Measurements from ENCODE around the gene RAB30. TPM values are rescaled to one million over a fixed set of nuclear protein-coding genes. Genes with fewer than 3 reads are reported as not detected.
A peak's percentile ranks its signal among the peaks of the same experiment; 100 is the strongest.

RAB30 gene
- total RNA-seq, 1 experiment from 2014 or later = 6.0 TPM

DNA sequence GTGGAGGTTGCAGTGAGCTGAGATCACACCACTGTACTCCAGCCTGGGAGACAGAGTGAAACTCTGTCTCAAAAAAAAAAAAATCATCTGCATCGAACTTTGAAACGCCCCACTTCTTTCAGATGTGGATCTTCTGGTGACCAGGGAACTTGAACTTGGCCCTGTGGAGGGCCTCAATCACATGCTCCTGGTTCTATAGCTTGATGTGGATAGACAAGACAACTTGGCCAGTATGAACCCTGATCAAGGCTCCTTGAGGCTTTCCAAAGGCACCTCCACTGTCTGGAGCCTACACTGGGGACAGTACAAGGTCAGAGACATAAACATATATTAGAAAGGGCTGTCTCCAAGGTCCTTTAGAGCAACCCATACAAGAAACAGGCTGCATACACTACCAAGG, 30.6 kb downstream of the RAB30 start:
- no peak for DNase-seq (ENCODE audit: low read depth)

DNA sequence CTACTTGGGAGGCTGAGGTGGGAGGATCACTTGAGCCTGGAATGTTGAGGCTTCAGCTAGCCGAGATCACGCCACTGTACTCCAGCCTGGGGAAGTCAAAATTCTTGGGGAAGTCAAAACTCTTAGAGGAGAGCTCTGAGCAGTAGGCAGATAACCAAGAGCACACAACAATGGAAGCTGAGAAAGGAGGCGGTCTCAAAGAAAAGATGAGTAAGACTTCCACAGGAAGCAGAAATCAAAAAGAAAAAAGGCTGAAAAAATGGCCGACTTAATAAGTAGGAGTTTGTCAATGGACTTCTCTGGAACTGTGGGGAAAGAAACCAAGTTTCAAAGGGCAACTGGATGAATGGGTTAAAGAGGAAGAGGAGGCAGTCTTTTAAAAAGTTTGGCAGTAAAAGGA, 32.1 kb downstream of the RAB30 start:
- DNase-seq (ENCODE audit: low read depth) = no peak

DNA sequence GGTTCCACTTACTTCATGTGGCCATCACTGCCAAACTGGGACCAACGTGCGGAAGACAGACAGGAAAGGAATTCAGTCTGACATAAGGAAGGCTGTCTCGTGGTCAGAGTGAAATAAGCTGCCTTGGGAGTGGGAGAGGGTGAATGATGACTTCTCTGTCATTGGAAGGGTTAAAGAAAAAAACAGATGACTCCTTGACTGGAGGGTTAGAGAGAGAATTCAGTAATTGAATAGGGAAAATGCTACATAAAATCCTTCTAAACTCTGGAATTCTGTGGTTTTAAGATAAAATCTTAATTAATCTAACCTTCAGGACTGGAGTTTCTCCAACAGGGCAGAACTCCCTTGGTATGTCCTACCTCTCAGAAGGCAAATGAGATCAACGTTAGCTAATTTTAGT, 33.8 kb downstream of the RAB30 start:
- no peak for DNase-seq (ENCODE audit: low read depth)

DNA sequence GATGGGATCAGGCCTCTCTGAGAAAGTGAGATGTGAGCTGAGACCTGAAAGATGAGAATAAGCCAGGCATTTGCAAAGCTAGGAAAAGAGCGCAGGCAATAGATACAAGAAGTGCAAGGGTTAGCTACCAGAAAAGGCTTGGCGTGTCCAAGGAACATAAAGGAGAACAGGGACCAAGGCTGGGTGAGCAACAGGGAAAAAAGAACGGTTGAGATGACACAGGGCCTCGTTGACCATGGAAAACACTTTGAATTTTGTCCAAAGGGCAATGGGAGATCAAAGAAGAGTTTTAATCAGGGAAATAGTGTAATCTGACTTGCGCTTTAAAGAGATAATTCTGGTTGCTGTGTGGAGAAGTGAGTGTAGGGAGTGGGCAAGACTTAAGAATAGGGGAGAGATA, 35.0 kb downstream of the RAB30 start:
- DNase-seq (ENCODE audit: low read depth) = no peak

DNA sequence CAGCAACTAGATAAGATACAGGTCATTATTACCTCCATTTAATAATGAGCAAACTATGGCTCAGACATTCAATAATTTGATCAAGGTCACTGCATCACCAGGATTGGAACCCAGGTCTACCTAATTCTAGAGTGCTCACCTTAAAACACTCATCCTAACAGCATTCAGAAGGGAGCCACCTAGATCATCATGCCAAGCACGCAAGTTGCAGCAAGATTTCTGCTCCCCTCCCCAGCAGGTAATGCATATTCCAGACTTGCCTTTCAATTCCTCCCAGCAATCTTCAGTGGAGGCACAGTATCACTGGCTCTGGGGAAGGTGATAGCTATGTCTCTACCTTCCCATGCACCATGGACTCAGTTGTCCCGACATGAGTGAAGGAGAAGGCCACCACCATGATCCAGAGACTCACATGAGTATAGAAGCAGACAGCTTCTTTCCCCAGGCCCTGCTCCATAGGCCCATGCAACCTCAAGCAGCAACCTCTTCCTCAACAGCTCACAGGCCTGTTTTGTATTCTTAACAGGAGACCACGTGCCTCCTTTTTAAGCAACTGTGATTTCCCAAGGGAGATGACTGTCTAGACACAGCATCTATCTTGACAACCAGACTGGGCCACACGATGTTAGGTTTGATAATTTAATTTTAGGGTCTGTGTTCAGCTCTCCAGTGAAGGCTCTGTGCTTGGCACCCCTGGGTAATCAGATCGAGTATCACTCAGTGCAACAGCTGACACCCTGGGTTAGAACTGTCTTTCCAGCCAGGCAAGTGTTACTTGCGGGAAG, 36.4 kb downstream of the RAB30 start:
- DNase-seq (ENCODE audit: low read depth) = no peak

DNA sequence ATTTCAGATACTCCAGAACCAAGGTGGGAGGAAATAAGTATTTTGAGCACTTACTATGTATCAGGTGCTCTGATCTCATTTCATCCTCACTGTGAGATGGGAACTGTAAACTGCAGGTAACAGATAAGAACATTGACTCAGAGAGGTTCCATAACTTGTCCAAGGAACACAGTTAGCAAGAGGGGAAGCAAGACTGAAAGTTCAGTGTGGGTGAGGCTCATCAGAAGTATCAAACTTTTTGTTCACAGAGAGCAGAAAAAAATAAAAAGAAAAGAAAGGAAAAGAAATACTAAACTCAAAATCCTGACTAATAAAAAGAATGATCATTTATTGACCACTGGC, 37.1 kb downstream of the RAB30 start:
- DNase-seq (ENCODE audit: low read depth) = no peak

DNA sequence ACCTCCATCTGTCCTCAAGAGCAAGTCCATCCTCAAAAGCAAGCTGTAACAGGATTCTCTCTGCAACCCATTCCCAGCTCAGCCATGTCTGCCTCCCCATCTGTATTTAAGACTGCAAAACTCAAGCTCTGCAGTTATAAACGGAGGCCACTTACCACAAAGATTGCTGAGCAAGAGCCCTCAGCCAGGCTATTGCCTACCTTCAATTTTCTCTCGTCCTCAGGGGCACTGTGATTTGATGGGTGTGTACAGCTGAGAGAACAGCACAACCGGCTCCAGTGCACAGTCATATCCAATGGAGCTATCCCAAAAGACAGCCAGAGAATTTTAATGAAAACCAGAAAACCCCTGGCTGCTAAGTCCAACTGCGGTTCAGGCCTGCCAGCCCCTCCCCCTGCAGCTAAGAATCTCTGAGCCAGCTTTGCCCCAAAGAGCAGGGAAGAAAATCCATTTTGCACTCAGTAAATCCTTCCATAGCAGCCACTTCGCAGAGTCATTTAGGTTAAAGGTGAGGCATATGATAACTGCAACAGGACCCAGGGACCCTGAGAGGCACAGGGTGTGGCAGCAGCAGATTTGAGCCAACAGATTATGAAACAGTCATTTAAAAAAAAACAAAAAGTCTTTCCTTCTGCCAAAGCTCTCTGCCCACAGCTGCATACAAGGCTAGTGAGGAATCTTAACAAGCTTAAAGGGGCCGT, 37.6 kb downstream of the RAB30 start:
- DNase-seq (ENCODE audit: low read depth) = peak; percentile 57

DNA sequence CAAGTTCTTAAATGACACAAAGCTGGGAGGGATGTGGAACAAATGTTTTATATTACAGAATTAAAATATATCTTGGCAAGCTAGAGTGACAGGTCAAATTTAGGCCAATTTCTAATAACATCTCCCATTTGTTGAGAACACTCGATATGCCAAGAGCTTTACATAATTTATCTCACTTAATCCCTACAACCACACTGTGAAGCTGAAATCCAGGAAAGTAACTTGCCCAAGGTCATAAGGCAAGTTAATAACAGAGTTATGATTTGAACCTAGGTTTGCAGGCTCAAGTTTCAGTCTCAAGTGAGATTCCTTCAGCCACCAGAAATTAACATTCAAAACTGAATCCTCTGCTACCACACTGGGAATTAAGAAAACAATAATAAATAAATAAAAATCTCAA, 38.3 kb downstream of the RAB30 start:
- no peak for DNase-seq (ENCODE audit: low read depth)

DNA sequence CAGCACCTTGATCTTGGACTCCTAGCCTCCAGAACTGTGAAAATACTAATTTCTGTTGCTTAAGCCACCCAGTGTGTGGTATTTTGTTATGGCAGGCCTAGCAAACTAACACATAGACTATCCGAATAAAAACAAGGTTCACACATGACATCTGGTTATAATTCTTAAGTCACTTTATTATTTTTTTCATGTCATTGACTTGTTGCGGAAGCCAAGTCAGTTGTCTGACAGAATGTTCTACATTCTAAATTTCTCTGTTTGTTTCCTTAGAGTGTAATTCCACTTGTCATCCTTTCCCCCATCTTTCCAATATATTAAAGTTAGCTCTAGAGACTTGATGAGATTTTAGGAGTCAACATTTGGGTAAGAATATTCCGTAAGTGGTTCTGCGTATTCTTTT, 40.6 kb downstream of the RAB30 start:
- DNase-seq (ENCODE audit: low read depth) = no peak

DNA sequence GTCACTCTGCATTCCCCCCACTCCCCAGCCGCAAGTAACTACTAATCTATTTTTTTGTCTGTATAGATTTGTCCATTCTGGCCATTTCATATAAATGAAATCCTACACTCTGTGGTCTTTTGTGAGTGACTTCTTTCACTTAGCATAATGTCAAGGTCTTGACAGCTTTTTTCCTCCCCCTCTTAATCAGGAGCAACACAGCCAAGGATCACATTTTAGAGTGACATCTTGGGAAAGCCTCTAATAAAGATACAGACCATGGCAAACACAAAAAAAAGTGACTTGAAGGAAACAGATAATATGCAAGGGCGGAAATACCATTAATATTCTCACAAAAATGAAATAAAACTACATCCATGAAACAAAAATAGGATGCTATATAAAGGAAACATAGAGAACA, 43.9 kb downstream of the RAB30 start:
- no peak for DNase-seq (ENCODE audit: low read depth)

DNA sequence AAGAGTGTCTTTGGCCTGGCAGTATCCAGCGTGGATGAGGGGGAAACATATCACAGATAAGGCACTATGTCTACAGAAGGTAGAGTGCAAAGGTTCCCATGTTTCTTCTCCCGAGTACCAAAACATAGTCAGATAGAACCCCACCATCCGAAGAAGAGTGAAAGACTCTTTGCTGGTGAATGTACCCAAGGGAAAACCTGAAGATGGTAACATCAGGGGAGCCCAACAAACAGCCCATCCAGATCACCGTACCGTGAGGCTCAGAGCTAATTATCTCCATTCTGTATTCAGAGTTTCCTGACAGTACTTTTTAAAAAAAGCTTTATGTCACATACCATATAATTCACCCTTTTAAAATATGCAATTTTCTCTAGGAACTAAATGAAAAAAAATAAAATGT, 44.4 kb downstream of the RAB30 start:
- DNase-seq (ENCODE audit: low read depth) = no peak

DNA sequence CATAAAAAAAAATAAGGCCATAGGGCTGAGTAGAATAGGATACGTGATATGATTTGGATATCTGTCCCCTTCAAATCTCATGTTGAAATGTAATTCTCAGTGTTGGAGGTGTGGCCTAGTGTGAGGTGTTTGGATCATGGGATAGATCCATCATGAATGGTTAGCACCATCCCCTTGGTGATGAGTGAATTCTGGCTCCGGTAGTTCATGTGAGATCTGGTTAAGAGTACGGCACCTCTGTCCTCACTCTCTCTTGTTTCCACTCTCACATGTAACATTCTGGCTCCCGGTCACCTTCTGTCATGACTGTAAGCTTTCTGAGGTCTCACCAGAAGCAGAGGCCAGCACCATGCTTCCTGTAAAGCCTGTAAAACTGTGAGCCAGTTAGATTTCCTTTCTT, 45.5 kb downstream of the RAB30 start:
- no peak for DNase-seq (ENCODE audit: low read depth)

DNA sequence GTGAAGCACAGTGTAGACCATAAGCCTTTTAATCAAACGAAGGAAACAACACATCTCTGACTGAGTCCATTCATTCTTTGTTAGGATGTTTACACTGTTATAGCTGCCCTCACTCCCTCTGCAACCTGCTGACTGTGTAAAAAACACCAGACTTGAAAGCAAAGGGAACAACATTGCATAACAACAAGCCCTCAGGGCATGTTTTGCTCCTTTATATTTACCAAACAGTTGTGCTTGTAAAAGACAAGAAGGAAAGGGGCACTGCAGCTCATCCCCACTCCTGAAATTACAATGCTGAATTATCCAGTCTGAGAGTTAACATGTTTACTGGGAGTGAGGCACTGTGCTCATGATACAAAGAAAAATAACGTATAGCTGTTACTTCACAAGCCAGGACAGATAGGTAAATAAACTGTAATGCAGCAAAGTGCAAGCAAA, 46.4 kb downstream of the RAB30 start:
- DNase-seq (ENCODE audit: low read depth) = no peak

DNA sequence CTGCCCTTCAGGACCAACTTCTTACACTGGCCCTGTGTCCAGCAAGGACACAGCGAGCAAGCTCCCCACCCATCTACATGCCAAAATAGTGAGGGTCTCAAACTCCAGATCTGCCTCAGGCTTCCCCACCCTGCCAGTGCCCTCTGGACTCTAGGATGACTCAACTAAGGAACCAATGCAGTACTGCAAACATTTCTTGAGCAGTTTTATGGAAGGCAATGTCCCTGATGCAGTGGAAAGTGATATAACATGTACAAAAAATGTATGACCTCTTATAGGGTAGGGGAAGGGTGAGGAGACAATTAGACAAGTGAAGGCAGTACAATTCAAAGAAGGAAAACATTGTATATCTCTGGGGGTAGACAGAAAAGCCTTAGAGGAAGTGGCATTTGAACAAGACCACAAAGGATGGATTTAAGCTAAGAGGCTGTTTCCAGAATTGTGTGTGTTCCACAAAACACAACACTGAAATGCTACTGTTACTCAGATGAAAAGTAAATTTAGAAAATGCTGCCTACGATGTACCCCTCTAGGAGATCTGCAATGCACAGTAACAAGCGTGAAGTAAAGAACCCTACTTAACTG, 47.3 kb downstream of the RAB30 start:
- no peak for DNase-seq (ENCODE audit: low read depth)

DNA sequence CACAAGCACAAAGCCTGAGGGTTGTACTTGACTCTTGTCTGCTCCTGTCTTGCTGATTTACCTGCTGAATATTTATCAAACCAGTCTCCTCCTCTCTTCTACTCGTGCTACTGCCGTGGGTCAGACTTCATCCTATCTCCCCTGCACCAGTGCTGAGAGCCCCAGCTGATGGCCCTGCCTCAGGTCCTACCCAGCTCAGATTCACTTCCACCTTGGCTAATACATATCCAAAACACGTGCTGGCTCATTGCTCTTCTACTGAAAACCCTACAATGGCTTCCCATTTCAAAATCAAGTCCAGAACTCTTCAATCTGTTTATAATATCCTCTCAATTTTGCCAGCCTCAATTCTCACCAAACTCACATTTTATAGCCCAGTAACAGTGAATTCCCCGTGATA, 48.3 kb downstream of the RAB30 start:
- DNase-seq (ENCODE audit: low read depth) = no peak

DNA sequence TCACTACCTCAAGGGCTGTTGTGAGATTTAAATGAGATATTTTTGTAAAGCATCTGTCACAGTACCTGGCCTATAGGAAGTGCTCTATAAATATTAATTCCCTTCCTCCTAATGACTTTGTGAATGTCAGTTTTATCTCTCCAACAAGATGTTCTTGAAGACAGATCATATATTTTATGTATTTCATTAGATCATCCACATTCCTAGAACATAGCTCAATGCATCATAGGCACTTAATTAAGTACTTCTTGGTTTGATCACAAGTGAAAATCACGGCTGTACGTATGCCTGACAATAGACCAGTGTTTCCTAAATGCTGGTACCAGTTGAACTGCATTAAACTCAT, 49.9 kb downstream of the RAB30 start:
- no peak for DNase-seq (ENCODE audit: low read depth)

DNA sequence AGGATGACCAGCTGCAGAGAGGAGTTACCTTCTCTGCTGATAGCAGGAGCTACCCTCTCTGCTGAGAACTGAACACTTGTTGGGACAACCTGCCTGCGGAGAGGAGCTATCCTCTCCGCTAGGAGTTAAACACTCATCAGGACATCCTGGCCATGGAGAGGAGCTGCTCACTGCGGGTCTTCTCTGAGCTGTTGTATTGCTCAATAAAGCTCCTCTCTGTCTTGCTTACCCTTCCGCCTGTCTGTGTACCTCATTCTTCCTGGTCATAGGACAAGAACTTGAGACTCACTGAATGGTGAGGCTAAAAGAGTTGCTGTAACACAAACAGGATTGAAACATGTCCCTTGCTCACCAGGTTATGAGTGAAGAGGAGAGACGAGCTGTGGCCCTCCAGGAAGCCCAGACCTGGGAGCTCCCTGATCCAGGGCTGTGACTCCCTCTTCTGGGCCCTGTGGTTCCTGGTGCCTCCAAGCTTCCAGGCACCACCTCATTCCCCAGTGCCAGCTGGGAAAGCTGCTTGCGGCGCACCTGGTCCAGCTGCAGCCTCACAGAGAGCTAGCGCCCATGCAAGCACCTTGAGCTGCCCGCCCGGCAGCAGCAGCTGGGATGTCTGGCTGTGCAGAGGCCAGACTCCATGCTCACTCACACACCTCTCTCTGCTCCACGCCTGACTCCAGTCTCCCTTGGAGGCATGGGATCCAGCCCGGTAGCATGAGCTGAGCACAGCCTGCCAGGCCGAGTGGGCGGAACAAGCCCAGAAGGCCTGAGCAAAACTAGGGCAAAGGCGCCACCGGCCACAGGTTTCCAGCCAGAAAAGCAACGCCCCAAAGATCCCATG, 50.5 kb downstream of the RAB30 start:
- no peak for DNase-seq (ENCODE audit: low read depth)

DNA sequence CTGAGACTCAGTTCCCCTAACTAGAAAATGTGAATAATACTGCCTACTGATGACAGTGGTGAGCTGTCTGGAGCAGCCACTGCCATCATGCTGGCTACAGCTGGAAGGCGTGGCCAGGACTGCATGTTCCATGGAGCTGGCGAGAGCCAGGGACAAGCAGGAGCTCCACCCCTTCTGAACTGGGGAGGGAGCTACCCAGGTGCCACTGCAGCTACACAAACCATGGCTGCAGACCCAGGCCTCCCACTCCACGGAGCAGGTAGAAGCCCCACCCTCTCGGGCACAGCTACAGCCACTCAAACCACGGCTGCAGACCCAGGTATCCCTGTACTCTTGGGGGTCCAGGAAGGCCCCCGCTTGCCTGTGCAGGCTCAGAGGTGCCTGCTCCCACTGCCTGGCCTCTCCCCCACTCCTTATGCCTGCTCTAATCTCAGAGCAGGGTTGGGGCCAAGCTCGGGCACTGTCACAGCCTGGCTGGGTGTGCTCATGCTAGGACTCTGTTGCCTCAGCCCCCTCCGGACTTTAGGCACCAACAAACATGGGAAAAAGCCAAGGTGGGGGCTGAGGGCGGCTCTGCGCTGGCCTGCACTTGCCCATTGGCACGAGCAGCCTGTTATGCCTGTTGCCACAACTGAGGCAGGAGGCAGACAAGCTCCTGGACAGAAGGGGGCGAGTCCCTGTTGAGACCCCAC, 51.7 kb downstream of the RAB30 start:
- DNase-seq (ENCODE audit: low read depth) = no peak

DNA sequence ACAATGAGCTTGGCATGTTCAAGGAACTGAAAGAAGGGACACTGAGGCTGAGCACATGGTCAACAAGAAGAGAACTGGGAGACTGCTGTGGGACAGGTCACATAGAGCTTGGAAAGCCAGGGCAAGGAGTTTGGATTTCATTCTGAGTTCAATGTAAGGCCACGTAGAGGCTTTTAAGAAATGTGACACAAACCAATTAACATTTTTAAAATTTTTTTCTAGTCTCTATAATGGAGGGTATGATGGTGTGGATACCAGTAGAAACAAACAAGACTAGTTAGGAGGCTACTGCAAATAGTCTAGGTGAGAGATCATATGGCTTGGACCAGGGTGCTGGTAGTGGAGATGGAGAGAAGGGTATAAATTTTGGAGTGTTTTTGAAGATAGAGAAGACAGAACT, 56.7 kb downstream of the RAB30 start:
- no peak for DNase-seq (ENCODE audit: low read depth)

DNA sequence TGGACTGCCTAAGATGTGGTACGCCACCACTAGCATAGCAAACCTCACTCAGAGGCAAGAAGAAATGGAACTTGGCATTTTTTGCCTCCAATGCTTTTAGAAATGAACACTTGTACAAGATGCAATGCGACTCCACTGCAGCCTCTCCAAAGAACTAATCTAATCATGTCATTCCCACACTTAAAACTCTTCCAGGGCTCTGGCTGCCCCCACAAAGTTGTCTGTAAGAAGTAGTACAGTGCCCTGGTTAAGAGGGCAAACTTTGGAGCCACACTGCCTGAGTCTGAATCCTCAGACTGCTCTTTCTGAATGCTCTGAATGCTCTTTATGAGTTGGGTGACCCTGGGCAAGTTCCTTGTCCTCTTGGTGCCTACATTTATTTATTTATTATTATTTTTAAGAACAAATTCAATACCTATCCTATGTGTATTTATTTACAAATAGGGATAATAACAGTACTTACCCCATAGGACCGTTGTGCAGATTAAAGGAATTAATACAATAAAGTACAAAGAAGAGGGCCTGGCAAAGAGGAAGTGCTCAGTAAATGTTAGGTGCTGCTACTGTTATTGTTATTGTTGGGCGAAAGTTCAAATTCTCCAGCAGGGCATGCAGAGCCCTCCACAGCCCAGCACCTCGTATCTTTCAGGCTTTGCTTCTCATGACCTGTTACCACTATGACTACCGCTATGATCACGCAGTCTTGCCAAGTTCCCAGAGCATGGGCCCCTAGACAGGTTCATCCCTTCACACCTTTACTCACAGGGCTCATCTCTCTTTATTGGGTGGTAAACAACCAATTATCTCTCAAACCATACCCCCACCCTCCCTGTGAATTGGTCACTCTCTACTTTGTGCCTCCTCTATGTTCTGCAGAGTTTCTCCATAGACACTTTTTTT, 59.3 kb downstream of the RAB30 start:
- DNase-seq (ENCODE audit: low read depth) = no peak

Measured in HT1080 (cell line).